ENCODE results near the gene DCP1A.
"Not testable (repeated sequence)": the region's sequence is repeated elsewhere in the genome, so short reads cannot be mapped to it uniquely, and the experiment has no call there.

DCP1A gene

GRCh38 chr3:53331871-53332270 is 15.5 kb downstream of the DCP1A start:
- no peak for ATAC-seq
- no peak for TF ChIP-seq PATZ1 (CRISPR knock-in tag; IDR thresholded peaks at IDR 0.05; ENCODE audit: borderline replicate concordance)
- no peak for TF ChIP-seq POU6F1 (CRISPR knock-in tag; IDR thresholded peaks at IDR 0.05; ENCODE audit: borderline replicate concordance, low read depth)

- no peak for TF ChIP-seq OSR1 (CRISPR knock-in tag; IDR thresholded peaks at IDR 0.05)
- TF ChIP-seq ZNF8 (CRISPR knock-in tag; IDR thresholded peaks at IDR 0.05): no peak
- no peak for TF ChIP-seq SNAI2 (CRISPR knock-in tag; IDR thresholded peaks at IDR 0.05)
- no peak for TF ChIP-seq POU6F1 (CRISPR knock-in tag; IDR thresholded peaks at IDR 0.05; ENCODE audit: borderline replicate concordance, low read depth)
- no peak for TF ChIP-seq ZFP30 (CRISPR knock-in tag; IDR thresholded peaks at IDR 0.05)
- TF ChIP-seq ESRRG (CRISPR knock-in tag; IDR thresholded peaks at IDR 0.05): no peak
- TF ChIP-seq PATZ1 (CRISPR knock-in tag; IDR thresholded peaks at IDR 0.05; ENCODE audit: borderline replicate concordance): no peak
- no peak for ATAC-seq
These were observed 17.4 kb downstream of the DCP1A start for GRCh38 chr3:53329897-53330296.

- ATAC-seq: no peak
- TF ChIP-seq ZFP30 (CRISPR knock-in tag; IDR thresholded peaks at IDR 0.05): no peak
- no peak for TF ChIP-seq ZFP3 (CRISPR knock-in tag; IDR thresholded peaks at IDR 0.05)
- TF ChIP-seq GLIS3 (CRISPR knock-in tag; IDR thresholded peaks at IDR 0.05): no peak
- TF ChIP-seq SNAI2 (CRISPR knock-in tag; IDR thresholded peaks at IDR 0.05): no peak
- no peak for TF ChIP-seq BACH2 (CRISPR knock-in tag; IDR thresholded peaks at IDR 0.05; ENCODE audit: borderline replicate concordance)
- TF ChIP-seq RARB (CRISPR knock-in tag; IDR thresholded peaks at IDR 0.05): no peak
- no peak for TF ChIP-seq ARNTL (CRISPR knock-in tag; IDR thresholded peaks at IDR 0.05; ENCODE audit: borderline replicate concordance, low read depth)
- TF ChIP-seq CREB5 (CRISPR knock-in tag; IDR thresholded peaks at IDR 0.05; ENCODE audit: low read depth): no peak
- TF ChIP-seq PATZ1 (CRISPR knock-in tag; IDR thresholded peaks at IDR 0.05; ENCODE audit: borderline replicate concordance): no peak
- TF ChIP-seq PPARA (CRISPR knock-in tag; IDR thresholded peaks at IDR 0.05; ENCODE audit: borderline replicate concordance): no peak
- no peak for TF ChIP-seq ZNF70 (CRISPR knock-in tag; IDR thresholded peaks at IDR 0.05)
- TF ChIP-seq TOX (CRISPR knock-in tag; IDR thresholded peaks at IDR 0.05; ENCODE audit: borderline replicate concordance): no peak
- no peak for TF ChIP-seq ZNF8 (CRISPR knock-in tag; IDR thresholded peaks at IDR 0.05)
These were observed 18.6 kb downstream of the DCP1A start for GRCh38 chr3:53328746-53329145.

- ATAC-seq: not testable (repeated sequence)
These were observed 19.4 kb downstream of the DCP1A start for GRCh38 chr3:53327986-53328385.
